PC-3 (cell line): ENCODE data around the gene XPR1. TPM values are rescaled to one million over a fixed set of nuclear protein-coding genes. Genes with fewer than 3 reads are reported as not detected.

Experiments
- ATAC-seq: fragments of 200-7000 bp; cut with Tn5 transposase; 2 replicates; pipeline ENCODE4 v1.9.1; 2020; ENCODE audit warnings: mild to moderate bottlenecking, moderate library complexity
- BruUV-seq: library from RNA; stranded (reverse); fragments of 400-500 nt; replicated peaks from 2 replicates; lab custom pipeline; 2021; lab: Mats Ljungman, UMichigan
- CTCF ChIA-PET: fragments of 300-600 bp; sonication (Branson Sonifier 250); formaldehyde crosslinking; loops from one replicate; lab custom pipeline; 2022; ENCODE audit warnings: antibody characterized with exemption; lab: Charles Lee
- POLR2A ChIA-PET: fragments of 300-600 bp; sonication (Branson Sonifier 250); formaldehyde crosslinking; loops from one replicate; lab custom pipeline; 2022; ENCODE audit warnings: antibody characterized with exemption; ENCODE audit not compliant: unreplicated experiment; lab: Charles Lee
- DNase-seq: peaks from one replicate; pipeline ENCODE4 v3.0.0-alpha.2; 2015
- H2AFZ ChIP-seq: fragments of 300-600 bp; sonication (generic); 2 replicates; pipeline ENCODE4 v1.6.0; 2016; ENCODE audit warnings: antibody characterized with exemption, low read length
- H3F3A ChIP-seq: fragments of 300-600 bp; sonication (generic); one replicate; pipeline ENCODE4 v1.6.0; 2017; ENCODE audit warnings: antibody characterized with exemption, low read length, control low read depth, mild to moderate bottlenecking; ENCODE audit not compliant: unreplicated experiment
- H3K27ac ChIP-seq: fragments of 300-600 bp; sonication (generic); 2 replicates; pipeline ENCODE4 v1.5.1; 2016; ENCODE audit warnings: mild to moderate bottlenecking, low read length
- H3K27me3 ChIP-seq: fragments of 300-600 bp; sonication (generic); 2 replicates; pipeline ENCODE4 v1.6.1; 2016; ENCODE audit warnings: low read length, mixed read lengths
- H3K36me3 ChIP-seq: fragments of 300-600 bp; sonication (generic); 2 replicates; pipeline ENCODE4 v1.6.1; 2016; ENCODE audit warnings: low read depth, mixed run types, low read length, mixed read lengths
- H3K4me1 ChIP-seq: fragments of 300-600 bp; sonication (generic); 2 replicates; pipeline ENCODE4 v1.5.1; 2016; ENCODE audit warnings: low read length; ENCODE audit not compliant: insufficient read depth
- H3K4me2 ChIP-seq: fragments of 300-600 bp; sonication (generic); 2 replicates; pipeline ENCODE4 v1.6.0; 2016; ENCODE audit warnings: low read length
- H3K4me3 ChIP-seq: fragments of 300-600 bp; sonication (generic); 2 replicates; pipeline ENCODE4 v1.5.1; 2016; ENCODE audit warnings: mild to moderate bottlenecking, low read length, mixed read lengths
- H3K79me2 ChIP-seq: fragments of 300-600 bp; sonication (generic); 2 replicates; pipeline ENCODE4 v1.6.1; 2017; ENCODE audit warnings: low read length, mixed read lengths
- H3K9ac ChIP-seq: fragments of 300-600 bp; sonication (generic); 2 replicates; pipeline ENCODE4 v1.6.0; 2016; ENCODE audit warnings: mild to moderate bottlenecking, low read length
- H3K9me2 ChIP-seq: fragments of 300-600 bp; sonication (generic); replicated peaks from 2 replicates; pipeline ENCODE4 v1.6.1; 2016; ENCODE audit warnings: mixed run types, low read length, mixed read lengths
- H3K9me3 ChIP-seq: fragments of 300-600 bp; sonication (generic); 2 replicates; pipeline ENCODE4 v1.6.1; 2016; ENCODE audit warnings: low read length, mixed read lengths
- H4K20me1 ChIP-seq: fragments of 300-600 bp; sonication (generic); 2 replicates; pipeline ENCODE4 v1.6.1; 2016; ENCODE audit warnings: low read length, mixed read lengths
- EZH2 ChIP-seq: fragments of 300-600 bp; sonication (generic); IDR thresholded peaks from one replicate; pipeline ENCODE4 v1.6.1; 2017; ENCODE audit warnings: antibody characterized with exemption, mild to moderate bottlenecking, low read length; ENCODE audit not compliant: unreplicated experiment
- EZH2phosphoT487 ChIP-seq: fragments of 300-600 bp; sonication (generic); IDR thresholded peaks from 2 replicates; pipeline ENCODE4 v1.6.1; 2018; ENCODE audit warnings: mild to moderate bottlenecking, antibody characterized with exemption, low read length, borderline replicate concordance
- intact Hi-C: fragments of 100-400 bp; cut with micrococcal nuclease; formaldehyde crosslinking; loops from 2 replicates; pipeline ENCODE4 v1.9.0; 2023
- total RNA-seq: library from RNA; depleted of rRNA; stranded (reverse); fragments of >200 nt; gene quantifications from 2 replicates; pipeline ENCODE4 v1.2.3, GENCODE V29; 2014
- TF ChIP-seq, protein P1 (sequence below): fragments of 300-600 bp; sonication (generic); conservative IDR thresholded peaks from 2 replicates; pipeline ENCODE4 v1.5.1; 2017; ENCODE audit warnings: antibody characterized with exemption, low read depth, mild to moderate bottlenecking, low read length

Gene XPR1
- total RNA-seq, 1 experiment from 2014 or later: 8.2 TPM

DNA sequence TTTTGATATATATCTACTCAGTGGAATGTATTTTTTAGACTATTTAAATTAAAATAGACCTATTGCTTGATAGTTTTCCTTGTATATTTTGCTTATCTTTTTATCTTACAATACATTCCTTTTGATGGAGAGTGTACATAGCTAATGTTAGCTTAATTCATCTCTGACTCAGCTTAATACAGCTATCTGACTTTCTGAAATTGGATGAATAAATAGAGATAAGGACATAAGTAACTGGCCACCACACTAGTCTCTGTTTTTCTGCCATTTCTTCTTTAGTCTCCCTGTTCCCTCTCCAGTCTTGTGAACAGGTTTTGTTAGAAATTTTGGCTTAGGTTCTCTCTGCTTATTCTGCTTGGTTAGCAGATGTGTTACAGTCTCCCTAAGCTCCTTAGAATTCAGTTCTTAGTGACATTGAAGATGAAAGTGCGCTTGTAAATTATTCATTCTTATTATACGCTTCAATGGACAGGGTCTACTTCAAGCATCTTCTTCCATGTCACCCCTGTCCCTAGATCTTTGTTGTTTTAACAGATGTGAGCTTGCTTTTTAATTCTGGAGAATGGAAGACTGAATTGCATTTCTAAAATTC, 59.6 kb downstream of the XPR1 start:
- ATAC-seq (peak; percentile 69), DNase-seq (peak; percentile 25)
- Histone ChIP-seq H3F3A (no peaks in the 10 kb centered on the region), H3K9ac (no peak overlapping the region), H3K27me3 (no peaks in the 10 kb centered on the region), H3K4me3 (no peak overlapping the region), H3K9me3 (no peaks in the 10 kb centered on the region), H3K4me1 (peaks cover 8% of the 10 kb centered on the region), H3K27ac (no peak overlapping the region), H2AFZ (no peak overlapping the region), H3K36me3 (no peaks in the 10 kb centered on the region), H3K79me2 (no peaks in the 10 kb centered on the region), H3K4me2 (no peak overlapping the region), H4K20me1 (no peaks in the 10 kb centered on the region), H3K9me2 (no peaks in the 10 kb centered on the region)
- POLR2A ChIA-PET: interaction anchor here (0.7 to 0.8 kb wide), 2 partner anchors 100 to 188 kb away, joined by 5 to 6 read pairs; no protein-coding TSS in a partner anchor
- TF ChIP-seq, protein P1, sequence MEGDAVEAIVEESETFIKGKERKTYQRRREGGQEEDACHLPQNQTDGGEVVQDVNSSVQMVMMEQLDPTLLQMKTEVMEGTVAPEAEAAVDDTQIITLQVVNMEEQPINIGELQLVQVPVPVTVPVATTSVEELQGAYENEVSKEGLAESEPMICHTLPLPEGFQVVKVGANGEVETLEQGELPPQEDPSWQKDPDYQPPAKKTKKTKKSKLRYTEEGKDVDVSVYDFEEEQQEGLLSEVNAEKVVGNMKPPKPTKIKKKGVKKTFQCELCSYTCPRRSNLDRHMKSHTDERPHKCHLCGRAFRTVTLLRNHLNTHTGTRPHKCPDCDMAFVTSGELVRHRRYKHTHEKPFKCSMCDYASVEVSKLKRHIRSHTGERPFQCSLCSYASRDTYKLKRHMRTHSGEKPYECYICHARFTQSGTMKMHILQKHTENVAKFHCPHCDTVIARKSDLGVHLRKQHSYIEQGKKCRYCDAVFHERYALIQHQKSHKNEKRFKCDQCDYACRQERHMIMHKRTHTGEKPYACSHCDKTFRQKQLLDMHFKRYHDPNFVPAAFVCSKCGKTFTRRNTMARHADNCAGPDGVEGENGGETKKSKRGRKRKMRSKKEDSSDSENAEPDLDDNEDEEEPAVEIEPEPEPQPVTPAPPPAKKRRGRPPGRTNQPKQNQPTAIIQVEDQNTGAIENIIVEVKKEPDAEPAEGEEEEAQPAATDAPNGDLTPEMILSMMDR: no peak
- no peak for TF ChIP-seq EZH2phosphoT487
- BruUV-seq: no TSS peak
- intact Hi-C loops: no loop called here
- CTCF ChIA-PET: no interaction called here

DNA sequence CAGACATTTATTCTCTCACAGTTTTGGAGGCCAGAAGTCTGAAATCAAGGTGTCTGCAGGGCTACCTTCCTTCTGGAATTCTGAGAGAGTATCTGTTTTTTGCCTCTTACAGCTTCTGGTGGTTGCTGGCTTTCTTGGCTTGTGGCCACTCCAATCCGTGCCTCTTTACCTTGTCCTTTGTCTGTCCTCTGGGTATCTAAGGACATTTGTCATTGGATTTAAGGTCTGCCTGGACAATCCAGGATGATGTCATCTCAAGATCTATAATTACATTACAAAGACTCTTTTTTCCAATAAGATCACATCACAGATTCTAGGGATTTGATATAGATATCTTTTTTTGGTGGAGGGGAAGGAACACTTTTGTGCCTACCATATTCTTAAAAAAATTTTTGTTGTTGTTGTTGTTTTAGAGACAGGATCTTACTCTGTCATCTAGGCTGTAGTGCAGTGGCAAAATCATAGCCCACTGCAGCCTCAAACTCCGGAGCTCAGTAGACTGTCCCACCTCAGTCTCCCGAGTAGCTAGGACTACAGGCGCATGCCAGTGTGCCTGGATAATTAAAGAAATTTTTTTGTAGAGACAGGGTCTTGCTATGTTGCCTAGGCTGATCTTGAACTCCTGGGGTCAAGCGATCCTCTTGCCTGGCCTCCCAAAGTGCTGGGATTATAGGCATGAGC, 61.9 kb downstream of the XPR1 start:
- no peaks in the 10 kb centered on the region for H3K27me3 ChIP-seq
- H3K4me1 ChIP-seq: peaks cover 8% of the 10 kb centered on the region
- H3K9me2 ChIP-seq: no peaks in the 10 kb centered on the region
- no peaks in the 10 kb centered on the region for H4K20me1 ChIP-seq
- H3K9me3 ChIP-seq: no peaks in the 10 kb centered on the region
- H3K36me3 ChIP-seq: no peaks in the 10 kb centered on the region
- no peaks in the 10 kb centered on the region for H3F3A ChIP-seq
- H3K9ac ChIP-seq: no peak overlapping the region
- H3K4me2 ChIP-seq: no peak overlapping the region
- POLR2A ChIA-PET: no interaction called here
- BruUV-seq: no TSS peak
- TF ChIP-seq, protein P1: no peak
- no peak for TF ChIP-seq EZH2
- no peak for TF ChIP-seq EZH2phosphoT487
- no peaks in the 10 kb centered on the region for H3K79me2 ChIP-seq
- DNase-seq: no peak
- intact Hi-C loops: no loop called here
- no peak overlapping the region for H3K27ac ChIP-seq
- H3K4me3 ChIP-seq: no peak overlapping the region
- CTCF ChIA-PET: no interaction called here
- ATAC-seq: no peak
- no peak overlapping the region for H2AFZ ChIP-seq

DNA sequence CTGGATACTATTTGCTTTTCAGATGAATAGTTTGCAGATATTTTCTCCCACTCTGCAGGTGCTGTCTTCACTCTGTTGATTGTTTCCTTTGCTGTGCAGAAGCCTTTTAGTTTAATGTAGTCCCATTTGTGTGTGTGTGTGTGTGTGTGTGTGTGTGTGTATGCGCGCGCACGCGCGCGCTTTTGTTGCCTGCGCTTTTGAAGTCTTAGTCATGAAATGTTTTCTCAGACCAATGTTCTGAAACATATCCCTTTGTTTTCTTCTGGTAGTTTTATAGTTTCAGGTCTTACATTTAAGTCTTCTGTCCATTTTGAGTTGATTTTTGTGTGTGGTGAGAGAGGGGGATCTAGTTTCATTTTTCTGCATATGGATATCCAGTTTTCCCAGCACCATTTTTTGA, 63.5 kb downstream of the XPR1 start:
- TF ChIP-seq, protein P1: no peak
- TF ChIP-seq EZH2 (no peak), EZH2phosphoT487 (no peak)
- Histone ChIP-seq H3K9ac (no peak overlapping the region), H3K4me3 (no peak overlapping the region), H3K9me3 (no peaks in the 10 kb centered on the region), H3K27me3 (no peaks in the 10 kb centered on the region), H3K4me2 (no peak overlapping the region), H2AFZ (no peak overlapping the region), H3F3A (no peaks in the 10 kb centered on the region), H3K79me2 (no peaks in the 10 kb centered on the region), H4K20me1 (no peaks in the 10 kb centered on the region), H3K27ac (no peak overlapping the region), H3K4me1 (peaks cover 5% of the 10 kb centered on the region), H3K36me3 (no peaks in the 10 kb centered on the region), H3K9me2 (no peaks in the 10 kb centered on the region)
- intact Hi-C loops: no loop called here
- no TSS peak for BruUV-seq
- ChIA-PET CTCF (no interaction called here), POLR2A (no interaction called here)
- ATAC-seq (no peak), DNase-seq (no peak)
